ENCODE measurements around the gene APOBEC3C.
"Not testable (repeated sequence)": the region's sequence is repeated elsewhere in the genome, so short reads cannot be mapped to it uniquely, and the experiment has no call there.

The APOBEC3C gene

GRCh38 chr22:39066442-39067276, 52.6 kb downstream of the APOBEC3C start:
- not testable (repeated sequence) for FAIRE-seq

- FAIRE-seq, result no peak
Measured at GRCh38 chr22:39068033-39068785, 54.2 kb downstream of the APOBEC3C start.

Data from G401.6 (cell line).